GM18909 (cell line): ENCODE results near the gene ZC3H18.

Source experiments
- ATAC-seq: cut with Tn5 transposase; IDR thresholded peaks from one replicate; pipeline ENCODE4 v1.9.1; 2021; ENCODE audit warnings: mild to moderate bottlenecking; ENCODE audit not compliant: unreplicated experiment, poor library complexity

ZC3H18 gene

DNA sequence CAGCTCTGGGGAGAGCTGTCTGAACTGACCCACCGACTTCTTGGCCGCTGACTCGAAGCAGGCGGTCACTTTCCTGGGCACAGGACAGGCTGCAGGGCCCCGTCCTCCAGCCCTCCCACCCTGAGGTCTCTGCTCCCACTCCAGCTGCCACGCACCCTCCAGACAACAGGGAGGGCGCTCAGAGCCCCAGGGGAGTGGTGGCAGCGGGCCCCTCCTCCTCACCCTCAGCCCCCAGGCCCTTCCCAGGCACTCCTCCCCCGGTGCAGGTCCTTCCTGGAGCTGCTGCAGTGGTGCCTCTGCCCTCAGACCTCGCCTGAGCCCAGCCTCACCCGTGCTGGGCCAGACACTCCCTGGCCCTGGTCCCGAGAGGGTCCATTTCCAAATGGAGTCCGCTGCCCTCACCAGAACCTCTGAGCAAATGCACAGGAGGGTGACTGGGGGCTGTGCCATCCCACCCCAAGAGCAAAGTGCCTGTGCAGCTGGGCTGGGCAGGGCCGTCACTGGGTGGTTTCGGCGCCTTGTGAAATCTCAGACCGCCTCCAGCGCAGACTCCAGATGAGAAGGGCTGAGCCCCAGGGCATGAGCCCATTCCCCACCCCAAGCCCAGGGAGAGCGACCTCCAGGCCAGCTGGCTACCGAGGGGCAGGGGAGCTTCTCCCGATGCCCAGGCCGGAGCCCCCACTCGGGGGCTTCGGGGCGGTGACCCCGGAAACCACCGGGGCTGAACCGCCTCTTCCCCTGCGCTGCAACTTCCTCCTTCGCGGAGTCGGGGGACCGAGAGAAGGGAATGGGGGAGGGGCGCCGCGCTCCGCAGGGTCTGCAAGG lies 79.9 kb downstream of the ZC3H18 start:
- ATAC-seq = peak; percentile 7

DNA sequence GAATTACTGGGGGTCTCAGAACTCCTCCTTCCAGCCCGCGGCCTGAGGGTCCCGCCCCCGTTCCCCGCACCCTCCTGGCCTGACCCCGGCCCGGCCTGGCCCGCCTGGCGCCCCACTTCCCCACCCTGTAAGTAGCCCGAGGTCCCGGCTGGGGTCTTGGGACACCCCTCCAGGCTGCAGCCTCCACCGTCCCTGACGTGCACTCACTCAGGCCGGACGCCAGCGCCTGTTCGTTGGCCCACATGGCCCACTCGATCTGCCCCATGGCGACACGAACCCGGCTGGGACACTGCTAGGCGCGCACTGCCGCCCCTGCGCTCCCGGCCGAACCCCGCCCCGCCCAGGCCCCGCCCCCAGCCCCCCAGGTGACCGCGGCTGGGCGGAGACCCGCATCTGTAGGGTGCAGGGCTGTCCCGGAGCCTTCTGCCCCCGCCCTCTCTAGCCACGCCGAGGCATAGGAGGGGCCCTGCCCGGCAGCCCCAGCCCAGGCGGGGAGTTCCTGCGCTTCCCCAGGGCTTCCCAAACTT lies 80.6 kb downstream of the ZC3H18 start, which contains the start of gene CYBA:
TSS of gene CYBA (minus strand) at position 305 of the 527 bp plus-strand sequence. CDS start at position 265, 40 bp downstream.
- peak; percentile 67 for ATAC-seq

DNA sequence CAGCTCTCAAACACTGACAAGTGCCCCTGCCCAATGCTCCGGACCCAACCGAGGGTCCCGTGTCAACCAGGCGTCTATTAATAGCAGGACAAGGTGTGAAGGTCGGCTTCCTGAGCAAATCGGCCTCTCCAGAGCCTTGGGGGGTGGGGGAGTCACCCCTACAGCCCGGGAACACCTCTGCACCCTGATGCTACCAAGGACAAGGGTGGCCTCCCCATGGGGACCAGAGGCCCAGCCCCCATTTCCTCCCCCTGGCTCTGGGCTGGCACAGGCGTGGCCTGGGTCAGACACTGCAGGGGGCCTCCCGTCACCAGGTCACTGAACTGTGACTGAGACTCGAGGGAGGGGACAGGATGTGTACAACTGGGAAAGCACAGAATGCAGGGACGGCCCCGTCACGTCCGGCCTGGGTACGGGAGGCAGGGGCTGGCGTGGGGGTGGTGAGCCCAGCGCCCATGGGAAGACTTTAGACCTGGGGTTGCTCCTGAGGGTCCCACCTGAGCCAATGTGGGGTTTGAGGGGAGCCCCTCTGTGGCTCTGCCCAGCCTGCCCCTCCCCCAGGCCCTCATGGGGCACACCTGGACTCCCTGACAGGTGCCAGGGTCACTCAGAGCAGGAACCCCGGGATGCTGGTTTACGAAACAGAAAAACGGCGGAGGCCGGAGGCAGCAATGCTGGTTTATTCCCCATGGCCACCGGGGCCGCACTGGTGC lies 81.2 kb downstream of the ZC3H18 start:
- peak; percentile 80 for ATAC-seq

DNA sequence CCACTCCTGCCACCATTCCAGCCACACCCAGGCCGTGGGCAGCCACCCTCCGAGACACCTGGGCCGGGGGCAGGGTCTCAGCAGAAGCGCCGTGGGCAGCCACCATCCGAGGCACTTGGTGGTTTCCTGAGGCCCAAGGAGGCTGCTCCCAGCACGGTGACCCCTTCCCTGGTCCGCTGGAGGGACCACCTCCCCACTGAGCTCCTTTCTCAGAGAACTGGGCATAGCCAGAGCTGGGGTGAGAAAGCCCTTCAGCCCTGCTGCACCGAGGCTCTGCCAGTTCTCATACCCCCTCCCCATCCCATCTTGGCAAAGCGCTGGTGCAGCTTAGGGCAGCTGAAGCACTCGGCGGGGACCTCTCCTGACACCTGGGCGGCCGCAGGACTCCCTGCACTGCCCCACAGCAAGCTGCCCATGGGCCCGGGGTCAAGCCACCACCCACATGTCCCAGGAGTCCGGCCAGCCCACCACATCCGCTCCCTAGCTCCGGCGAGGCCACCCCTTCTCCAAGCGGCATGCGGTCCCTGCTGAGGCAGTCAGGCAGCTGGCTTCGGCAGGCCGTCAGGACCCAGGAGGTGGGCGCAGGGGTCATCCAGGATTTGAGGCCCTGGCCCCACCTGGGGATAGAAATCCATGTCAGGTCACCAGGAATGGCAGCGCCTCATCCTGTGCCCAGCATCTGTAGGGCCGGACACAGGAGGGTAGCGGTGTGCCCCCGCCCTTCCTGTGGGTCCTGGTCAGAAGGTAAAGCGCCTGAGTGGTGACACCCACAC lies 82.0 kb downstream of the ZC3H18 start:
- ATAC-seq = no peak

DNA sequence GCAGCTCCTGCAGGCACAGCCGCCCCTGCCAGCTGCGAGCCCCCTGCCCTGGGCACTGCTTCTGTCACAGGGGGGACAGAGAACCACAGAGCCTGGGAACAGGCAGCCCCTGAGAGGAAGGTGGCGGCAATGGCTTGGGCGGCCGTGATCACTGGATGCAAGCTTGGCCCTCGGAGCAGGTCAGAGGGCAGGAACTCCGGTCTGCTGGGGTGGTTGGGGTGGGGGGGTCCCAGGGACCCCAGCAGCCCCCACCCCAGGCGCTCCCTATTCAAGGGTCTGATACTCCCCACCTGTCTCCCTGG lies 82.5 kb downstream of the ZC3H18 start:
- ATAC-seq = no peak

DNA sequence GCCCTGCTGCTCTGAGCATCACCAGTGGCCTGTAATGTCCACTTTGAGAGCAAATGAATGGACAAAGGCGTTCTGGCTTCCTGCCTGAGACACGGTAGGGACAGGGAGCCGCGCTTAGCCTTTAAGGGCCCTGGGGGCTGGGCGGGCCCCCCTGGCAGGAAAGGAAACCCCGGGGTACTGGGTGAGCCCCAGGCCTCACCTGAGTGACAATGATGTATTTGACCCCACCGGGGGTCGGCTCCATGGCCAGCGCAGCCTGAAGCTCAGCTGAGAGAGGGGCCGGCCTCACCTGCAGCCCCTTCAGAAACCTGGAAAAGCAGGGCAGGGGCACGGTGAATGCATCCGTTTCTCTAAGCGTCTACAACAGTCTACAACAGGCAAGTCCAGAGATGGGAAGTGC lies 82.9 kb downstream of the ZC3H18 start:
- no peak for ATAC-seq

DNA sequence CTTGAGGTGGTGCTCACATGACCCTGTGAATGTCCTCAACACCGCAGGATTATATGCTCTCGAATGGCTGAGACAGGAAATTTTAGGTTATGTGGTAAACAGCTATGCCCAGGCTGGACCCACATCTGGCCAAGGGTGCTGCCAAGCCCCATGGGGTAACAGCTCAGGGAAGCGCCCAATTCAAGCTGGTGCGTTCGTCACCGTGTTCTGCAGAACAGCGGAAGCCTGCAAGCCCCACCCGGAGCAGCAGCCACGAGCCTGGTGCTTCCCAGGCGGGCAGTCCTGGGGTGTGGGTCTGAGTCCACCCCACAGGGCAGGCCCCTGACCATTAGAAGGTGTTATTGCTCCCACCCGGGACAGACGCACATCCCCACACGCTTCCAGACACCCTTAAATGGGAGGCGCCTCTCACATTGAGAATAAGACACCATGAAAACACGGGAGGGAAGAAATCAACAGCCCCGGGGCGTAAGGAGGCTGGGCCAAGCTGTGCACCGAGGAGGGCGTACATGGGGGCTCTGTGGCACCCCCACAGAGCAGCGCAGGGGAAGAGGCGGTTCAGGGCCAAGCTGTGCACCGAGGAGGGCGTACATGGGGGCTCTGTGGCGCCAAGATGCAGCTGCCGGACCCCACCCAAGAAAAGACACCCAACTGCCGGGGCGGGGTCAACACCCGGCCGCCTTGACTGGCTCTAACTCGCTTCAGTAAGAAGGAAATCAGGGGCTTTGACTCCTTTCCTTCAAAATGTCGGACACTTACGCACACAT lies 83.6 kb downstream of the ZC3H18 start:
- no peak for ATAC-seq

DNA sequence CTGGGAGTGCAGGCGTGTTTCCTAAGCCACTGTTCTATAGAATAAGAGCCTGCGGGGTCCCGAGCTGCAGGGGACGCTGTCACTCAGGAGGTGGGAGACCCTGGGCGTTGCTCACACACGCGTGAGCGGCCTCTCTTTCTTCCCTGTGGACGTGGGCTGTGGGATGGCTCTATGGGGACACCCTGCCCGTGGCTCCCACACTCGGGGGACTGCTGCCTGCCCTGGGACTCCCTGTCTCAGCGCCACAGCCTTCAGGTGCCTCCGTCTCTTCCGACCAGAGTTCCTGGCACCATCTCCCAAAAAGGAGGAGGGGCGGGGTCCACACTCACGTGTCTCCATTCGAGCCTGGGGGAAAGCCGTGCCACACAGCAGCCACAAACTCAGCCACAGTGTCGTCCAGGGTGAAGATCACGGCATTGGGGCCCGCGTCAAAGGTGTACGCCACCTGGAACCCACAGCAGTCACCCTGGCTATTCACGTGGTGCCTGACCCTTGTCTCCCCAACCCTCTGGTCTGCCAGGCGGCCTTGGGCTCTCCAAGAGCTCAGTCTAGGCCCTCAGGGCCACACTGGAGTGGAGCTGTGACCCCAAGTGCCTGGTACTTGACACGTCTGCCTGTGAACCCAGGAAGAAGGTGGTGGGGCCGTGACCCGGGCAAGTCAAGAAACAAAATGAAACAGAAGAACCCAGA lies 84.3 kb downstream of the ZC3H18 start:
- no peak for ATAC-seq

DNA sequence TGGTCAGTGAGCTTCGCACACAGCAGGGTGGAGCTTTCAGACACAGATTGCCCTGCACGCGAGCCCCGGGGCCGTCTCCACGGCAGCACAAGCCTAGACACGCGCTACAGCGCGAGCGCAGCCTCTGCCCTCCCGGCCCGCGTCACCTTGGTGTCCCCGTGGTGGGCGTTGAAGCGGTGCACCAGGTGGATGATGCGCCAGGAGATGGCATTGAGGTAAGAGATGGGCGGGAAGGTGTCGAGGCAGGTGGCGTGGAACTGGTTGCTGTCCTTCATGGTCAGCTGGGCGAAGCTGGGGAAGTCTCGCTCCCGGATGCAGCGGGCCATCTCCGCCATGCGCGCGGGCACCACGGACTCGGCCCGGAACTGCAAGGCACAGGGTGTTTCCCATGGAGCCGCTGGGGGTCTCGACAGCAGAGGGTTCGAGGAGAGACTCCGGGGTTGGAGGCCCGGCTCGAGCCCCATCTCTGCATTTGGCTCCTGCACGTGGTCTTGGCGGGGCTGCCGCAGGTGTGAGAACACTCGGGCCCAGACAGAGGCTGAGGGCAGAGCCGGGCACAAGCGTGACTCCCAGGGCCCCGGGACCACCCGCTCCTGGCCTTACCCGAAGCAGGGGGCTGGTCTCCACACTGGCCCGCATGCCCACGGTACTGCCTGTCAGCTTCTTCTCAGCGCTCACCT lies 85.0 kb downstream of the ZC3H18 start:
- no peak for ATAC-seq

DNA sequence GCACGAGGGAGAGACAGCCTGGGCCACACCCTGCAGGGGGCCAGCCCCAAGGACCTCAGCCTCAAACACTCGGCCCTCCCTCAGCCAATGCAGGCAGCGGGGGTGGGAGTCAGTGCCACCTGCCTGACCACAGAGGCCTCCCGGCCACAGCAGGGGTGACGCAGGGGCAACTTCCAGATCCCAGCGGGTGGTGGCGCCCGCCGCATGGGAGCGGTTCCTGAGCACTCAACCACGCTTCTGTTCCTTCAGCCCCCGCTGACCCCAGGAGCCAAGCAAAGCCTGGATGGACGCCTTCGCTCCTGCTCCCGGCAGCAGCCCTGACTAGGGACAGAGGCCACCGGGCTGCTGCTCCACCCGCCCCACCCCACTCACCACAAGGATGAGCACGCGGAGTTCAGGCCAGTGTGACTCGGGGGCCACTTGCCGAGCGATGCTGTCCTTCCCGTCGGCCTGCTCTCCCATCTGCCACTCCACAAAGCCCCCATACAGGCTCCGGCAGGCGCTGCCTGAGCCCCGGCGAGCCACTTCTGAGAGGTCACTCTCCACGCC lies 85.6 kb downstream of the ZC3H18 start:
- ATAC-seq = no peak

DNA sequence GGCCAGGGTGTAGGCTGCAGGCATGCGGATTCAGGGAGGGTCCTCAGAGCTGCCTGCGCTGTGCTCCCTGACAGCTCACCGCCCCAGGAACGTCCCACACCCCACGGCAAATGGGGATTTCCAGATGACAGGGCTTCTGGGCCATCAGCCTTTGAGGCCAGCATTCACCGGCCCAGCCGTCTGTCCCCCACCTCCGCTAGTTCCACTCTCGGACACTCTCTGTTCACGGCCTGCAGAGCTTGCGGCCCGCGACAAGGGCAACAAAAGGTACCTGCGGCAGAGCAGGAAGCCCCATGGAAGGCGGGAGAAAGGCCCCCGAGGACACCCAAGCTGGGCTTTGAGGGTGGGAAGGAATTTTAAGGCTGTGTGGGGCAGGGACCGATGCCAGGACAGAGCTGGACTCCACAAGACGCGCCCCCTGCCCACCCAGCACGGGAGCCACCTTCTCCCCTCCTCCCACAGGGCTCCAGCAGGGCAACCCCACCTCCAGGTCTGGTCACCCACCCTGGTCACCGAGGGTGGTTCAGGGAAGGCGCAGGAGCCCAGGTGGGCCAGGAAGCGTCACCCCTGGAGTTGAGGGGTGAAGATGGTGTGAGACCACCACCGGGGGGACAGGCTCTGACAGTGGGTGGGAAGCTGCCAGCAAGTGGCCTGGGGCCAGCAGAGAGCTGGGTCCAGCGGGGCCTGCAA lies 86.2 kb downstream of the ZC3H18 start:
- ATAC-seq = no peak

DNA sequence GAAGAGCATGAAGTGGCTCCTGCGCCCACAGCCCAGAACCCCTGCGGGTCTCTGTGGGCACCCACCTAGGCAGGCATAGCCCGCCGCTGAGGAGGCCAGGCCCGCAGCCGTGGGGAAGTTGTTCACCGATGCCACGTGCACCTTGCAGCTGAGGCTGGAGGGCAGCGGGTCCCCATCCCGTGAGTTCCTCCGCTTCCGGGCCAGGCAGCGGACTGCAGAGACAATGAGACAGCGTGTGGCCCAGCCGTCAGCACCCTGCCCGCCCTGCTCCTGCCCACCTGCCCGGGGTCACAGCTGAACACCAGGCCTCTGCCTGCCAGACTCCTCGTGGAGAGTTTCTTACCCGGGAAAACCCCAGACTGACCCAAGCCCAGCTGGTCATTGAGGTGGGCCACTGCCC lies 87.2 kb downstream of the ZC3H18 start:
- ATAC-seq = no peak

DNA sequence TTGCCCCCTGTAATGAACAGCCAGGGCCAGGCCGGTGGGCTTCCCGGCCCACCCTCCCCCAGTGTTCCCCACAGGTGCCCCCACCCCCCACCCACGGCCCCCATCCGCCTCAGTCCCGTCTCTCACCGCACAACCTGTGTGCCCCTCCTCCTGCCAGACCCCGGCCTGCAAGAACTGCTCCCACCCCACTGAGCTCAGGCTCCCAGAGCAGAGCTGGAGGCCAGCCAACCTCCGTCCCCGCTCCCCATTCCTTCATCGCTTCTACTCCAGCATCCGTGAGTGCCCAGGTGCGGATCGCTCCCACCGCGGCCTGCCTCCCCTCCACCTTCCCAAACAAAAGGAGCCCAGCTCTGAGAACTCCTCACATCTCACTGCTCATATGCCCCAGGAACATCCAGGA lies 88.5 kb downstream of the ZC3H18 start:
- no peak for ATAC-seq

DNA sequence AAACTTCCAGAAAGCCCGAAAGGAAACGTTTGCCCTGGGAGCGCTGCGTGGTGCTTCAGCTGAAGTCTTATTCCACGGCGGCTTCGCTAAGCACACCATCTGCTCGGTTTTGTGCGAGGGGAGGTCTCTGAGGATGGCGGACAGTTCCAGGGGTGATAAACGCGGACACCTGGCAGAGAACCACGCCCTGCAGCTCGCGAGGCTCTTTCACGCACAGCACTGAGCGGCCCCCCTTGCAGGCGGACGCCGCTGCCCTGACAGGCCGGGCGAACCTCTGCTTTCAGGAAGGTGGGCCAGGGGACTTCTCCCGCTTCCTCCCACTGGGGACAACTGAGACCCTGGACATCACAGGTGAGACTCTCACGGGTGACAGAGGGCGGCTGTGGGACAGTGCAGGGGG lies 89.0 kb downstream of the ZC3H18 start:
- ATAC-seq = no peak

DNA sequence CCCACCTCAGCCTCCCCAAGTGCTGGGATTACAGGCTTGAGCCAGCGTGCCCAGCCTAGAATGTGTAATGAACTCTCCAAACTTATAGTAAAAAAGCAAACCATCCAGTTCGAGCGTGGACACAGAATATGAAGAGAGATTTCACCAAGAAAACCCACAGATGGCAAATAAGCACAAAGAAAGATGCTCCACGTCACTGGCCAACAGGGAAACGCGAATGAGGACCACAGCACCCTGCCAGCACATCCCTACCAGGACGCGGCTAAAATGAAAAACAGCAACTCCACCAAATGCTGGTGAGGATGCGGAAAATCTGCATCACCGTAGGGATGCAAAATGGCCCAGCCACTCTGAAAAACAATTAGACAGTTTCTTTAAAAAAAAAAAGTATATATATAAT lies 91.3 kb downstream of the ZC3H18 start:
- no peak for ATAC-seq

DNA sequence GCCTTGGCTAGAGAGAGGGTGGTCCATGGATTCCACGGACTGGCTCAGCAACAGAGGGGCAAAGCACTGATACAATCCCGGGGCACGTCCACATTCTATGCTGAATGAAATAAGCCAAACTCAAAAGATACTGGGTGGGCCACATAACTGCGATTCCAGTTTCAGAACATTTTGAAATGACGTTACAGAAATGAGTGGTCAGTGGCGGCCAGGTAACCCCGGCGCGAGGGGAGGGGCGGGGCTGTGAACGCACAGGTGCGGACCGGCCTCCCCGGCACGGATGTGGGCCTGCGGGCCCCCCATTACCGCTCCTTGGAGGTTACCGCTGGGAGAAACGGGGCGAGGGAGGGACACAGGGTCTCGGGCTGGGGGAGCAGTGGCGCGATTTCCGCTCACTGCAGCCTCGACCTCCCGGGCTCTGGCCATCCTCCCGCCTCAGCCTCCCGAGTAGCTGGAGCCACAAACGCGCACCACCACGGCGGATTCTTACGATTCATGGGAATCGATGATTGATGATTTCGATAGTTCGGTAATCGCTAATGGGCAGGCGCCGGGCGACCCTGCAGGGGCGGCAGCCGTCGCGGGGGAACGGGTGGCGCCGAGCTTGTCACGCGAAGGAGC lies 92.1 kb downstream of the ZC3H18 start:
- ATAC-seq = no peak

DNA sequence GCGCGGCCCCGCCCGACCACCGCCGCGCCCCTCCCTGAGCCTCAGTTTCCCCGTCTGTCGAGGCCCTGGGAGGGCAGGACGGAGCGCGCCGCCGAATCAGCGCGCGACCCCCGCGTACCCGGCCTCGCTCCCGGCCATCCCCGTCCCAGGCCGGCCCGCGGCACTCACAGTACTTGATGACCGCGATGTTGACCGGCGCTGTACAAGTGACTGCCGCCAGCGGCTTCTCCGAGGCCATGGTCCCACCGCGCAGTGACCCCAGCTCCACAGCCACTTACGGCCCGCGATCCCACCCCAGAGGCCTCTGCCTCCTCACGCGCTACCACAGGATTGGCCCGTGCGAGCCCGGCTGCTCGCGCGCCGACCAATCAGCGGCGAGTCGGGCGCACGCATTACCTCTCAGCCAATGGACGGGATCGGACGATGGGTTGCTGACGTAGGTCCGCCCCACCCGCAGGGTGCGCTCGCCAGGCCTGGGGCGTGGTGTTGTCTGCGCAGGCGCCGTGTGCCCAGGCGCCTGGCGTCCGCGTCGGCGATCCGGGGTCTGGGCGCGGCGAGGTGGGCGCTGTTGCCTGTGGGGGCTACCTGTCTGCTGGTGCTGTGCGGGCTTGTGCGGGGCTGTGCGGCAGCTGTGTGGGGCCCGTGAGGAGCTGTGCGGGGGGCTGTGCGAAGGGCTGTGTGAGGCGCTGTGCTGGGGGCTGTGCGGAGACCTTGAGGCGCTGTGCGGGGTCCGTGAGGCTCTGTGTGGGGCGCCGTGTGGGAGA lies 92.8 kb downstream of the ZC3H18 start, which contains the start of gene MVD:
TSS of gene MVD (minus strand) at position 249 of the 764 bp plus-strand sequence. CDS start at position 238, 11 bp downstream.
- ATAC-seq = peak; percentile 94
